Neuronal stem cell (in vitro differentiated cells): ENCODE data around the gene FBXO9.
A peak's percentile ranks its signal among the peaks of the same experiment; 100 is the strongest.

ENCODE experiments used
- DNase-seq: peaks from one replicate; pipeline ENCODE4 v3.0.0-alpha.2; 2013; ENCODE audit warnings: low spot score
- H2AFZ ChIP-seq: one replicate; pipeline ENCODE4 v1.6.1; 2013; ENCODE audit warnings: mild to moderate bottlenecking, low read length, inconsistent platforms
- H2AK5ac ChIP-seq: 2 replicates; pipeline ENCODE4 v1.6.1; 2013; ENCODE audit warnings: low read depth, mild to moderate bottlenecking, inconsistent platforms, low read length, moderate library complexity, mixed read lengths
- H2BK120ac ChIP-seq: 2 replicates; pipeline ENCODE4 v1.6.1; 2013; ENCODE audit warnings: low read depth, mild to moderate bottlenecking, inconsistent platforms, low read length, moderate library complexity, mixed read lengths
- H2BK12ac ChIP-seq: one replicate; pipeline ENCODE4 v1.6.1; 2013; ENCODE audit warnings: low read length, inconsistent platforms
- H2BK15ac ChIP-seq: 2 replicates; pipeline ENCODE4 v1.6.1; 2013; ENCODE audit warnings: mild to moderate bottlenecking, low read length, inconsistent platforms, mixed read lengths
- H2BK5ac ChIP-seq: one replicate; pipeline ENCODE4 v1.6.1; 2013; ENCODE audit warnings: inconsistent platforms, mild to moderate bottlenecking, low read length, moderate library complexity
- H3K14ac ChIP-seq: one replicate; pipeline ENCODE4 v1.6.1; 2013; ENCODE audit warnings: low read length, inconsistent platforms
- H3K18ac ChIP-seq: 2 replicates; pipeline ENCODE4 v1.6.1; 2013; ENCODE audit warnings: low read length, inconsistent platforms
- H3K23ac ChIP-seq: 2 replicates; pipeline ENCODE4 v1.6.1; 2013; ENCODE audit warnings: low read depth, mild to moderate bottlenecking, mixed read lengths, low read length, inconsistent platforms; ENCODE audit not compliant: poor library complexity
- H3K27ac ChIP-seq: replicated peaks from 3 replicates; pipeline ENCODE4 v1.5.1; 2013; ENCODE audit warnings: low read length, inconsistent platforms
- H3K27me3 ChIP-seq, 3 experiments: 2 replicates each; pipeline ENCODE4 v1.6.1; 2013; ENCODE audit warnings: low read length in 3 of 3, mild to moderate bottlenecking in 2 of 3, inconsistent platforms in 1 of 3, low read depth in 1 of 3, mixed read lengths in 1 of 3, moderate library complexity in 1 of 3; ENCODE audit not compliant: control insufficient read depth in 3 of 3, insufficient read depth in 3 of 3
- H3K36me3 ChIP-seq, 2 donors: replicated peaks in 1 of 2; 2 replicates each; pipeline ENCODE4 v1.6.1; 2013; ENCODE audit warnings: low read length in 2 of 2; ENCODE audit not compliant: control insufficient read depth in 2 of 2, insufficient read depth in 2 of 2
- H3K4ac ChIP-seq: 2 replicates; pipeline ENCODE4 v1.6.1; 2013; ENCODE audit warnings: inconsistent platforms, mild to moderate bottlenecking, low read length, moderate library complexity
- H3K4me1 ChIP-seq, 2 donors: 1 replicate in 1 of 2; 2 replicates in 1 of 2; pipeline ENCODE4 v1.6.1; 2013; ENCODE audit warnings: low read length in 2 of 2, low read depth in 1 of 2; ENCODE audit not compliant: control insufficient read depth in 2 of 2, insufficient read depth in 1 of 2
- H3K4me2 ChIP-seq: one replicate; pipeline ENCODE4 v1.6.1; 2013; ENCODE audit warnings: mild to moderate bottlenecking, low read length, inconsistent platforms; ENCODE audit not compliant: insufficient read depth, poor library complexity, severe bottlenecking
- H3K4me3 ChIP-seq, 2 donors: 2 replicates each; pipeline ENCODE4 v1.5.1; 2013; ENCODE audit warnings: low read length in 2 of 2, mild to moderate bottlenecking in 2 of 2, inconsistent platforms in 1 of 2, moderate library complexity in 1 of 2
- H3K79me1 ChIP-seq: one replicate; pipeline ENCODE4 v1.6.1; 2013; ENCODE audit warnings: low read depth, mild to moderate bottlenecking, inconsistent platforms, low read length, moderate library complexity
- H3K9ac ChIP-seq: one replicate; pipeline ENCODE4 v1.6.1; 2013; ENCODE audit warnings: mild to moderate bottlenecking, low read depth, low read length, inconsistent platforms; ENCODE audit not compliant: poor library complexity
- H3K9me3 ChIP-seq, 2 donors: replicated peaks in 1 of 2; 2 replicates each; pipeline versions ENCODE3 to v1.6.1; 2013; ENCODE audit warnings: low read length in 2 of 2, mild to moderate bottlenecking in 2 of 2, inconsistent platforms in 1 of 2, low read depth in 1 of 2, mixed read lengths in 1 of 2, moderate library complexity in 1 of 2; ENCODE audit not compliant: control insufficient read depth in 2 of 2, insufficient read depth in 1 of 2
- H4K8ac ChIP-seq: one replicate; pipeline ENCODE4 v1.6.1; 2013; ENCODE audit warnings: low read depth, mild to moderate bottlenecking, inconsistent platforms, low read length, moderate library complexity
- H4K91ac ChIP-seq: one replicate; pipeline ENCODE4 v1.6.1; 2013; ENCODE audit warnings: low read length, low read depth, mild to moderate bottlenecking, inconsistent platforms; ENCODE audit not compliant: poor library complexity
- WGBS, 2 donors: extraction: QIAGEN DNeasy Blood & Tissue Kit; methylation state at CpG; one replicate each; pipeline ENCODE4 v1.1.7; 2013; ENCODE audit warnings: missing lambda C conversion rate in 2 of 2, mixed read lengths in 1 of 2; ENCODE audit not compliant: insufficient read length in 2 of 2, insufficient replicate concordance in 1 of 2; ENCODE audit errors: extremely low coverage in 2 of 2; 5-methylcytosine and 5-hydroxymethylcytosine counted together

FBXO9 gene

GRCh38 chr6:53033764-53034163 is 31.4 kb upstream of the FBXO9 start:
- no peak overlapping the region for H3K4me2 ChIP-seq
- no peak overlapping the region for H4K91ac ChIP-seq
- no peak for DNase-seq
- H3K9ac ChIP-seq, result no peak overlapping the region
- peaks cover 6 to 96% of the 10 kb centered on the region in 2 donors for H3K36me3 ChIP-seq
- H3K27ac ChIP-seq, result no peak overlapping the region
- no peak overlapping the region for H2BK12ac ChIP-seq
- H2AFZ ChIP-seq, result no peak overlapping the region
- H2BK15ac ChIP-seq, result no peak overlapping the region
- no peak overlapping the region for H3K4me3 ChIP-seq
- H3K9me3 ChIP-seq, result peaks cover 0 to 4% of the 10 kb centered on the region in 2 donors
- no peak overlapping the region for H2BK5ac ChIP-seq
- H4K8ac ChIP-seq, result no peak overlapping the region
- H3K27me3 ChIP-seq, result no peaks in the 10 kb centered on the region
- H3K18ac ChIP-seq, result no peak overlapping the region
- no peaks in the 10 kb centered on the region for H3K79me1 ChIP-seq
- no peak overlapping the region for H3K4ac ChIP-seq
- H2AK5ac ChIP-seq, result no peak overlapping the region
- no peak overlapping the region for H2BK120ac ChIP-seq
- no peaks in the 10 kb centered on the region for H3K4me1 ChIP-seq
- H3K23ac ChIP-seq, result no peak overlapping the region
- WGBS, 2 donors, result no CpG with 5 or more reads among the region's 4 CpGs
- H3K14ac ChIP-seq, result no peak overlapping the region

GRCh38 chr6:53035549-53036213 is 29.5 kb upstream of the FBXO9 start:
- H3K9me3 ChIP-seq, result peaks cover 0 to 4% of the 10 kb centered on the region in 2 donors
- no peak overlapping the region for H2BK5ac ChIP-seq
- H2BK120ac ChIP-seq, result no peak overlapping the region
- H3K18ac ChIP-seq, result peak overlapping the region; percentile 3
- H3K4me2 ChIP-seq, result no peak overlapping the region
- no peak overlapping the region for H4K8ac ChIP-seq
- no peak overlapping the region for H2AFZ ChIP-seq
- H3K9ac ChIP-seq, result no peak overlapping the region
- no peak overlapping the region for H3K4ac ChIP-seq
- DNase-seq, result no peak
- H3K79me1 ChIP-seq, result no peaks in the 10 kb centered on the region
- no peak overlapping the region for H3K27ac ChIP-seq
- no peaks in the 10 kb centered on the region for H3K27me3 ChIP-seq
- peaks cover 13 to 96% of the 10 kb centered on the region in 2 donors for H3K36me3 ChIP-seq
- no peak overlapping the region for H3K4me3 ChIP-seq
- no peaks in the 10 kb centered on the region for H3K4me1 ChIP-seq
- no peak overlapping the region for H2BK12ac ChIP-seq
- WGBS, 2 donors, result no CpG with 5 or more reads among the region's 8 CpGs
- no peak overlapping the region for H2AK5ac ChIP-seq
- H4K91ac ChIP-seq, result no peak overlapping the region
- H2BK15ac ChIP-seq, result no peak overlapping the region
- no peak overlapping the region for H3K23ac ChIP-seq
- peak overlapping the region; percentile 23 for H3K14ac ChIP-seq

- no peak overlapping the region for H2BK15ac ChIP-seq
- no peak overlapping the region for H4K8ac ChIP-seq
- DNase-seq, result no peak
- no peak overlapping the region for H3K14ac ChIP-seq
- no peak overlapping the region for H2BK12ac ChIP-seq
- H3K27ac ChIP-seq, result no peak overlapping the region
- H2AK5ac ChIP-seq, result no peak overlapping the region
- no peak overlapping the region for H2AFZ ChIP-seq
- no peaks in the 10 kb centered on the region for H3K27me3 ChIP-seq
- no peak overlapping the region for H2BK120ac ChIP-seq
- H3K4me3 ChIP-seq, result no peak overlapping the region
- H3K18ac ChIP-seq, result no peak overlapping the region
- H3K4me2 ChIP-seq, result no peak overlapping the region
- H4K91ac ChIP-seq, result no peak overlapping the region
- H3K23ac ChIP-seq, result no peak overlapping the region
- H3K9ac ChIP-seq, result no peak overlapping the region
- no CpG with 5 or more reads among the region's 1 CpG for WGBS, 2 donors
- H3K36me3 ChIP-seq, result peaks cover 12 to 86% of the 10 kb centered on the region in 2 donors
- H3K4ac ChIP-seq, result no peak overlapping the region
- no peak overlapping the region for H2BK5ac ChIP-seq
- H3K79me1 ChIP-seq, result no peaks in the 10 kb centered on the region
- H3K9me3 ChIP-seq, result peaks cover 0 to 4% of the 10 kb centered on the region in 2 donors
- no peaks in the 10 kb centered on the region for H3K4me1 ChIP-seq
Measured at GRCh38 chr6:53038141-53038540, 27.1 kb upstream of the FBXO9 start.

- no peak overlapping the region for H3K14ac ChIP-seq
- no peak overlapping the region for H3K4me3 ChIP-seq
- H3K27ac ChIP-seq, result no peak overlapping the region
- H2AK5ac ChIP-seq, result no peak overlapping the region
- no peak overlapping the region for H3K4me2 ChIP-seq
- H2BK12ac ChIP-seq, result no peak overlapping the region
- no peak overlapping the region for H2BK5ac ChIP-seq
- H2AFZ ChIP-seq, result no peak overlapping the region
- no peak overlapping the region for H2BK15ac ChIP-seq
- no peak for DNase-seq
- peaks cover 0 to 4% of the 10 kb centered on the region in 2 donors for H3K9me3 ChIP-seq
- no peak overlapping the region for H4K8ac ChIP-seq
- H3K4ac ChIP-seq, result no peak overlapping the region
- H3K79me1 ChIP-seq, result no peaks in the 10 kb centered on the region
- peaks cover 1 to 2% of the 10 kb centered on the region in 2 donors for H3K4me1 ChIP-seq
- no peak overlapping the region for H3K18ac ChIP-seq
- no peak overlapping the region for H3K23ac ChIP-seq
- no peaks in the 10 kb centered on the region for H3K27me3 ChIP-seq
- H3K36me3 ChIP-seq, result peaks cover 11 to 81% of the 10 kb centered on the region in 2 donors
- H4K91ac ChIP-seq, result no peak overlapping the region
- no peak overlapping the region for H3K9ac ChIP-seq
- no peak overlapping the region for H2BK120ac ChIP-seq
Measured at GRCh38 chr6:53038596-53038995, 26.6 kb upstream of the FBXO9 start.
